Ureter (tissue), 1 donor: ENCODE data around the gene TMEM87A. TPM values are rescaled to one million over a fixed set of nuclear protein-coding genes. Genes with fewer than 3 reads are reported as not detected.
"Not testable (repeated sequence)": the region's sequence is repeated elsewhere in the genome, so short reads cannot be mapped to it uniquely, and the experiment has no call there.

Source experiments
- DNase-seq: peaks from one replicate; pipeline ENCODE4 v3.0.0-alpha.2; 2020; ENCODE audit warnings: low spot score
- total RNA-seq: library from RNA; stranded (reverse); gene quantifications from one replicate; pipeline ENCODE4 v1.2.4, GENCODE V29; 2023
- donor health status: DM: yes; HTN: yes; CAD: no.

Gene TMEM87A
- 87.4 TPM for total RNA-seq

- peak; percentile 98 for DNase-seq
Measured at GRCh38 chr15:42272939-42273899, at the start of gene TMEM87A, which contains the start of gene GANC. Gene TMEM87A, minus strand, starts transcription at chr15:42273433. Its CDS starts 35 bp downstream, at chr15:42273398. Gene GANC, plus strand, starts transcription at chr15:42273201. Its CDS starts 1,281 bp downstream, at chr15:42274482.

- no peak for DNase-seq
Measured at GRCh38 chr15:42319206-42319605, 46.0 kb upstream of the TMEM87A start.

GRCh38 chr15:42316282-42316805 is 43.1 kb upstream of the TMEM87A start:
- DNase-seq, result not testable (repeated sequence)

- no peak for DNase-seq
Measured at GRCh38 chr15:42315521-42315920, 42.3 kb upstream of the TMEM87A start.

- no peak for DNase-seq
Measured at GRCh38 chr15:42314818-42315217, 41.6 kb upstream of the TMEM87A start.

GRCh38 chr15:42313463-42313862 is 40.2 kb upstream of the TMEM87A start:
- DNase-seq, result no peak

- no peak for DNase-seq
Measured at GRCh38 chr15:42306681-42307080, 33.4 kb upstream of the TMEM87A start.

- not testable (repeated sequence) for DNase-seq
Measured at GRCh38 chr15:42301004-42301403, 27.8 kb upstream of the TMEM87A start.

GRCh38 chr15:42289166-42289565 is 15.9 kb upstream of the TMEM87A start:
- DNase-seq, result no peak

GRCh38 chr15:42287931-42288330 is 14.7 kb upstream of the TMEM87A start:
- DNase-seq, result no peak

GRCh38 chr15:42286445-42287029 is 13.3 kb upstream of the TMEM87A start:
- no peak for DNase-seq

GRCh38 chr15:42285034-42285433 is 11.8 kb upstream of the TMEM87A start:
- no peak for DNase-seq

GRCh38 chr15:42284551-42284950 is 11.3 kb upstream of the TMEM87A start:
- DNase-seq, result no peak

GRCh38 chr15:42283671-42284070 is 10.4 kb upstream of the TMEM87A start:
- no peak for DNase-seq

- no peak for DNase-seq
Measured at GRCh38 chr15:42282926-42283325, 9.7 kb upstream of the TMEM87A start.

- no peak for DNase-seq
Measured at GRCh38 chr15:42282344-42282743, 9.1 kb upstream of the TMEM87A start.

- DNase-seq, result no peak
Measured at GRCh38 chr15:42279234-42279723, 6.0 kb upstream of the TMEM87A start.

GRCh38 chr15:42276762-42277161 is 3.5 kb upstream of the TMEM87A start:
- DNase-seq, result no peak

GRCh38 chr15:42275780-42276391 is 2.7 kb upstream of the TMEM87A start:
- DNase-seq, result no peak

GRCh38 chr15:42274702-42274989 is 1.4 kb upstream of the TMEM87A start:
- no peak for DNase-seq

- peak; percentile 70 for DNase-seq
Measured at GRCh38 chr15:42273900-42274701, 868 bp upstream of the TMEM87A start.
